Glutamatergic neuron (in vitro differentiated cells): ENCODE measurements around the gene PIGL. TPM values are rescaled to one million over a fixed set of nuclear protein-coding genes. Genes with fewer than 3 reads are reported as not detected.

Source experiments
- DNase-seq: peaks from one replicate; pipeline ENCODE4 v3.0.0; 2022
- H3K27ac Mint-ChIP-seq: one replicate; pipeline ENCODE4 v1.8.0; 2020; ENCODE audit warnings: mild to moderate bottlenecking, mixed read lengths, inconsistent platforms; ENCODE audit not compliant: unreplicated experiment
- H3K27me3 Mint-ChIP-seq: one replicate; pipeline ENCODE4 v1.8.0; 2020; ENCODE audit warnings: mild to moderate bottlenecking, moderate library complexity, mixed read lengths, inconsistent platforms; ENCODE audit not compliant: unreplicated experiment
- H3K36me3 Mint-ChIP-seq: one replicate; pipeline ENCODE4 v1.8.0; 2020; ENCODE audit warnings: mild to moderate bottlenecking, mixed read lengths, inconsistent platforms; ENCODE audit not compliant: unreplicated experiment
- H3K4me1 Mint-ChIP-seq: one replicate; pipeline ENCODE4 v1.8.0; 2020; ENCODE audit warnings: mild to moderate bottlenecking, low read depth, mixed read lengths, inconsistent platforms; ENCODE audit not compliant: unreplicated experiment
- H3K4me3 Mint-ChIP-seq: one replicate; pipeline ENCODE4 v1.8.0; 2020; ENCODE audit warnings: mild to moderate bottlenecking, mixed read lengths, inconsistent platforms; ENCODE audit not compliant: unreplicated experiment
- H3K9me3 Mint-ChIP-seq: one replicate; pipeline ENCODE4 v1.8.0; 2020; ENCODE audit warnings: mild to moderate bottlenecking, moderate library complexity, mixed read lengths, inconsistent platforms; ENCODE audit not compliant: unreplicated experiment
- CTCF ChIP-seq: fragments of 200-600 bp; sonication (generic); IDR thresholded peaks from one replicate; pipeline ENCODE4 v1.5.0; 2021; ENCODE audit not compliant: partially characterized antibody, unreplicated experiment
- total RNA-seq: library from RNA; stranded (reverse); fragmentation: NEBNext Ultra II Directional; extraction: Animal tissue kit (Norgen Biotek cat#: 25700); gene quantifications from one replicate; pipeline ENCODE4 v1.2.1, GENCODE V29; 2021; ENCODE audit not compliant: unreplicated experiment

Gene PIGL
- total RNA-seq, 1 donor from 2014 or later: 37.0 TPM

GRCh38 chr17:16314189-16314588 lies 97.2 kb downstream of the PIGL start:
- peaks cover 8% of the 10 kb centered on the region for H3K4me1 Mint-ChIP-seq
- H3K9me3 Mint-ChIP-seq: peaks cover 10% of the 10 kb centered on the region
- DNase-seq: no peak
- no peak overlapping the region for H3K4me3 Mint-ChIP-seq
- peaks cover 16% of the 10 kb centered on the region for H3K36me3 Mint-ChIP-seq
- TF ChIP-seq CTCF: no peak
- no peak overlapping the region for H3K27ac Mint-ChIP-seq
- peaks cover 3% of the 10 kb centered on the region for H3K27me3 Mint-ChIP-seq

- no peak overlapping the region for H3K4me3 Mint-ChIP-seq
- peaks cover 8% of the 10 kb centered on the region for H3K4me1 Mint-ChIP-seq
- no peak overlapping the region for H3K27ac Mint-ChIP-seq
- no peak for DNase-seq
- H3K9me3 Mint-ChIP-seq: peaks cover 10% of the 10 kb centered on the region
- no peak for TF ChIP-seq CTCF
- H3K27me3 Mint-ChIP-seq: peaks cover 3% of the 10 kb centered on the region
- H3K36me3 Mint-ChIP-seq: peaks cover 16% of the 10 kb centered on the region
Measured at GRCh38 chr17:16314859-16315258, 97.8 kb downstream of the PIGL start.

GRCh38 chr17:16319969-16320368 lies 103.0 kb downstream of the PIGL start:
- Mint-ChIP-seq H3K4me1 (no peaks in the 10 kb centered on the region), H3K27ac (no peak overlapping the region), H3K27me3 (no peaks in the 10 kb centered on the region), H3K9me3 (no peaks in the 10 kb centered on the region), H3K36me3 (no peaks in the 10 kb centered on the region), H3K4me3 (no peak overlapping the region)
- no peak for TF ChIP-seq CTCF
- no peak for DNase-seq

- H3K4me3 Mint-ChIP-seq: no peak overlapping the region
- H3K27ac Mint-ChIP-seq: no peak overlapping the region
- H3K9me3 Mint-ChIP-seq: no peaks in the 10 kb centered on the region
Measured at GRCh38 chr17:16322636-16323035, 105.6 kb downstream of the PIGL start.

GRCh38 chr17:16325964-16326363 lies 109.0 kb downstream of the PIGL start:
- Mint-ChIP-seq H3K27me3 (peaks cover 2% of the 10 kb centered on the region), H3K9me3 (peaks cover 1% of the 10 kb centered on the region), H3K36me3 (no peaks in the 10 kb centered on the region), H3K27ac (no peak overlapping the region), H3K4me1 (peaks cover 9% of the 10 kb centered on the region), H3K4me3 (no peak overlapping the region)
- DNase-seq: no peak
- no peak for TF ChIP-seq CTCF

More at GRCh38 chr17:16322636-16323035, 105.6 kb downstream of the PIGL start:
- H3K4me1 Mint-ChIP-seq: no peaks in the 10 kb centered on the region
- no peak for TF ChIP-seq CTCF
- no peaks in the 10 kb centered on the region for H3K27me3 Mint-ChIP-seq
- H3K36me3 Mint-ChIP-seq: no peaks in the 10 kb centered on the region
- DNase-seq: no peak
